GM10266 (cell line): Measurements from ENCODE around the gene YY2.
"Not testable (repeated sequence)": the region's sequence is repeated elsewhere in the genome, so short reads cannot be mapped to it uniquely, and the experiment has no call there.

Experiments
- DNase-seq: peaks from one replicate; pipeline ENCODE4 v3.0.0; 2012; ENCODE audit errors: extremely low spot score
- CTCF ChIP-seq: IDR thresholded peaks from 2 replicates; pipeline ENCODE4 v1.5.1; 2012; ENCODE audit warnings: mild to moderate bottlenecking, low read depth; ENCODE audit not compliant: control insufficient read depth, insufficient read depth; ENCODE audit errors: missing control alignments

YY2 gene

GRCh38 chrX:21855937-21856415 is at the start of gene YY2:
TSS of gene YY2 (plus strand) at chrX:21855987. CDS start at chrX:21856485, 498 bp downstream.
- no peak for TF ChIP-seq CTCF
- DNase-seq: no peak

DNA sequence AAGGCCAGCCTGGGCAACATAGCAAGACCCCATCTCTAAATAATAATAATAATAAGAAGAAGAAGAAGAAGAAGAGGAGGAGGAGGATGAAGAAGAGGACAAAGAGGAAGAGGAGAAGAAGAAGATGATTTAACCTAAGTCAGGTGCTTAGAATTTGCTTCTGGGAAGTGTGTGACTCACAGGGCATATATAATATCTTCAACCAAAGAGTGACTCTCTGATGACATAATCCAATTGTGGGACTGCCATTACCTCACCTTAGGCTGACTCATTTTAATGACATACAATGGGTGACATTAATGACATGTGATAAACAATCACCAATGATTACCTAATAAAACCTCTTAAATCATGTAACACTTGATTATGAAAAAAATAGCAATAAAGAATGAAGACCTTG is 49.1 kb upstream of the YY2 start:
- TF ChIP-seq CTCF: no peak
- DNase-seq: no peak

- no peak for TF ChIP-seq CTCF
Measured at GRCh38 chrX:21811832-21812231, 44.0 kb upstream of the YY2 start.

DNA sequence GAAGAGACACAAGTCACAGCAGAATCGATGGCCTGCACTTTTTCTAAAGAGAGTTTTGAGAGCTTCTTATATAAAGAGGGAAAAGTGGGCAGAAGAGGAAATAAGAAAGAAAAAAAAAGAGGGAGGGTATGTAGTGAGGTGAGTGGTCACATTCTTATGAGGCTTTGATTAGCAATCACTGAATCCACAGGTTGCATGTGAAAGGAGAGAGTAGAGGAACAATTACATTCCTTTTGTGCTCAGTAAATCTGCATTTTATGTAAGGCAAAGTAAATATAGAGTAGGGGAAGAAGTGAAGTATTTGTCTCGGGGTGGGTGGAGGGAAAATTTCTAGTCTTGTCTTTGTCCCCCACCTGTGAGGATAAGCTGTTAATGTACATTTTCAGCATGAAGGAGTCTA is 43.2 kb upstream of the YY2 start:
- no peak for TF ChIP-seq CTCF
- DNase-seq: no peak

More at GRCh38 chrX:21811832-21812231, 44.0 kb upstream of the YY2 start:
- DNase-seq: no peak

DNA sequence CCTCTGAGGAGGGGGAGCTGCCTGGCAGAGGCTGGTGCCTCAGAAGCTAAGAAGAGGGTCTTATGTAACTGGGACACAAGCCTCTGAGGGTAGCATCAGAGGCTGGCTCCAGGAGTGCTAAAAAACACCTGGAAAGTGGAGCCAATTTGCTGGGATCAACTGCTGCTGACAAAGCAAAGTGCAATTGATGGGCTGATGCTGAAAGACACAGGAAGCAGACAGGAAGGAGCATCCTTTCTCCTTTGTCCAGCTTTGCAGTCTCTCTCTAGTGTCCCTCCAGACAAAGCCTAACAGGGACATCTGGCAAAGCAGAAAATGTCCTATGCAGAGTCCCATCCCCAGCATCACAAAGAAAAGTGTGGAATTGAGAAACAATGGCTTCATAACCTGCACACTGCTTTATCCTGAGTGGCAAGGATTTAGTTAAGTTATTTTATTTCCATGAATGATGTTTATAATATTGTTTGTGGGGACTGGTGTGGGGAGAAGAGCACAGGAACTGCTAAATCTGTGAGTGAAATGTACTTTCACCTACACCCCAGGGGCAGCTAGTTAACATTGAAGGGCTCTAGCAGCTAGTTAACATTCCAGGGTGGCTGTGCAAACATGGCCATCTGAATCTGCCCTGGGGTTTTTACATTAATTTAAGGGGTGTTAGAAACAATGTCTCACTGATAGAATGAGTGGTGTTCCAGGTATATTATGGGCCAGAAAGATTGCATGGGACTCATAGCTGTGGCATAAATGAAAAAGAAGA is 42.0 kb upstream of the YY2 start:
- TF ChIP-seq CTCF: no peak
- DNase-seq: no peak

DNA sequence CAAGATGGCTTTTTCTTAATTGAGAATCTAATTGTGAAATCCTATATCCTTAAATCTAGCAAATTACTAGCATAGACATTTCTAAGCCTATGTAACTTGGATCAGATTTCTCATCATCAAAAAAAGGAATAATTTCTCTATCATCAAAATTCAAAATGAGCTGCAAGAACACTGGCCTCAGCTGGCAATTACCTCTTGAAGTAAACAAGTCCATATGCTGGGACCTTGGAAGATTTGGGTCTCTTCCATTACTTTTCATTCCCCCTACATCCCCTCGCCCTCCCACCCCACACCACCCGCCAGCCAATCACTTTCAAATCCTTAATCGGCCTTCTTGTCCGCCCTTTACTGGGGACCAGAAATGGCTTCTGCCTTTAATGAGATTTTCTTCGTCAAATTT is 39.7 kb upstream of the YY2 start:
- DNase-seq: no peak
- no peak for TF ChIP-seq CTCF

GRCh38 chrX:21820170-21820569 is 35.6 kb upstream of the YY2 start:
- DNase-seq: not testable (repeated sequence)
